HepG2 (cell line): Measurements from ENCODE around the gene RXFP1. TPM values are rescaled to one million over a fixed set of nuclear protein-coding genes. Genes with fewer than 3 reads are reported as not detected.

ENCODE experiments used
- ATAC-seq: fragments of 200-7000 bp; cut with Tn5 transposase; 3 replicates; pipeline ENCODE4 v1.9.1; 2020; ENCODE audit warnings: mild to moderate bottlenecking, moderate library complexity
- BruUV-seq: library from RNA; stranded (reverse); fragments of 400-500 nt; replicated peaks from 2 replicates; lab custom pipeline; 2021; lab: Mats Ljungman, UMichigan
- CTCF ChIA-PET: fragments of 300-600 bp; formaldehyde crosslinking; extraction: SDS; loops from one replicate; lab custom pipeline; 2021; ENCODE audit warnings: low total read pairs, inconsistent platforms, low intra/inter-chr PET ratio; lab: Yijun Ruan, JAX
- POLR2A ChIA-PET: fragments of 350-600 bp; sonication (Branson Sonifier 250); formaldehyde crosslinking; loops from one replicate; lab custom pipeline; 2020; ENCODE audit warnings: antibody characterized with exemption, inconsistent platforms; lab: Yijun Ruan, JAX
- DNase-seq: peaks from one replicate; pipeline ENCODE4 v3.0.0-alpha.2; 2015; ENCODE audit warnings: low spot score
- FAIRE-seq: peaks from 3 replicates; lab custom pipeline; 2011; peaks lifted over from hg19 to GRCh38; lab: Jason Lieb, UNC
- H2AFZ ChIP-seq: one replicate; pipeline ENCODE4 v1.6.1; 2011; ENCODE audit warnings: low read length, inconsistent platforms
- H3K27ac ChIP-seq: fragments of 300-600 bp; 3 replicates; pipeline ENCODE4 v1.8.0; 2011; ENCODE audit warnings: mixed run types, mild to moderate bottlenecking, mixed read lengths, low read length, inconsistent platforms; ENCODE audit not compliant: insufficient read depth; ENCODE audit errors: extremely low read length
- H3K27me3 ChIP-seq, 2 experiments: fragments of 200-600 bp in 1 of 2; 2 replicates in 1 of 2; 3 replicates in 1 of 2; pipeline versions ENCODE4 v1.6.0 to v1.8.0; 2011; ENCODE audit warnings: low read length in 2 of 2, mild to moderate bottlenecking in 2 of 2, moderate library complexity in 2 of 2, inconsistent platforms in 1 of 2; ENCODE audit not compliant: insufficient read depth in 2 of 2, control insufficient read depth in 1 of 2
- H3K36me3 ChIP-seq, 2 experiments: fragments of 200-600 bp in 1 of 2; replicated peaks in 1 of 2; 2 replicates in 1 of 2; 3 replicates in 1 of 2; pipeline versions ENCODE4 v1.5.1 to v1.8.0; 2011; ENCODE audit warnings: low read length in 2 of 2, inconsistent platforms in 1 of 2; ENCODE audit not compliant: insufficient read depth in 2 of 2, control insufficient read depth in 1 of 2
- H3K4me1 ChIP-seq: 2 replicates; pipeline ENCODE4 v1.5.1; 2012; ENCODE audit warnings: low read length, inconsistent platforms; ENCODE audit not compliant: insufficient read depth
- H3K4me2 ChIP-seq: 2 replicates; pipeline ENCODE4 v1.6.0; 2011; ENCODE audit warnings: low read depth, low read length, inconsistent platforms
- H3K4me3 ChIP-seq, 3 experiments: fragments of 200-600 bp in 1 of 3; sonication (generic), shearing (Covaris generic) in 1 of 3; replicated peaks in 1 of 3; 2 replicates each; pipeline ENCODE4 v1.5.1; 2011 to 2016; ENCODE audit warnings: low read length in 3 of 3, inconsistent platforms in 2 of 3, low read depth in 2 of 3, mild to moderate bottlenecking in 2 of 3, control low read depth in 1 of 3, mixed read lengths in 1 of 3; ENCODE audit not compliant: insufficient read depth in 1 of 3
- H3K79me2 ChIP-seq: one replicate; pipeline ENCODE4 v1.6.1; 2011; ENCODE audit warnings: low read length, inconsistent platforms; ENCODE audit not compliant: insufficient read depth
- H3K9ac ChIP-seq: 2 replicates; pipeline ENCODE4 v1.6.0; 2011; ENCODE audit warnings: mild to moderate bottlenecking, low read depth, low read length, inconsistent platforms; ENCODE audit not compliant: insufficient read depth
- H3K9me3 ChIP-seq: 2 replicates; pipeline ENCODE4 v1.5.1; 2012; ENCODE audit warnings: mild to moderate bottlenecking, low read length
- H4K20me1 ChIP-seq: 2 replicates; pipeline ENCODE4 v1.6.0; 2011; ENCODE audit warnings: inconsistent platforms, mild to moderate bottlenecking, low read length, moderate library complexity; ENCODE audit not compliant: insufficient read depth
- CBFB ChIP-seq: sonication (generic); formaldehyde crosslinking; IDR thresholded peaks from 2 replicates; pipeline ENCODE4 v1.4.0; 2020; ENCODE audit warnings: missing genetic modification reagents
- IKZF4 ChIP-seq: sonication (generic); formaldehyde crosslinking; IDR thresholded peaks from 2 replicates; pipeline ENCODE4 v1.5.1; 2020; ENCODE audit warnings: borderline replicate concordance, mild to moderate bottlenecking, low read depth, missing genetic modification reagents; ENCODE audit errors: not compliant biosample characterization
- KDM4B ChIP-seq: sonication (generic); formaldehyde crosslinking; IDR thresholded peaks from 2 replicates; pipeline ENCODE4 v1.4.0; 2020; ENCODE audit warnings: missing genetic modification reagents
- SMC3 ChIP-seq: IDR thresholded peaks from 2 replicates; pipeline ENCODE4 v1.6.1; 2011; ENCODE audit warnings: low read length, improper control_type of control experiment
- ZFY ChIP-seq: sonication (generic); formaldehyde crosslinking; IDR thresholded peaks from 2 replicates; pipeline ENCODE4 v1.4.0; 2020; ENCODE audit warnings: missing genetic modification reagents
- ZNF205 ChIP-seq: IDR thresholded peaks from 2 replicates; pipeline ENCODE4 v1.6.1; 2018; ENCODE audit warnings: missing biosample characterization, missing genetic modification reagents
- ZNF761 ChIP-seq: sonication (generic); formaldehyde crosslinking; conservative IDR thresholded peaks from 2 replicates; pipeline ENCODE4 v1.4.0; 2020; ENCODE audit warnings: mild to moderate bottlenecking, missing genetic modification reagents
- WGBS: methylation state at CpG from one replicate; pipeline ENCODE4 v1.1.6; 2017; ENCODE audit warnings: low lambda C conversion rate; 5-methylcytosine and 5-hydroxymethylcytosine counted together
- in situ Hi-C: cut with HindIII; loops from 2 replicates; pipeline ENCODE4 v1.10.0; 2017; ENCODE audit warnings: low pct_unique_long_range_greater_than_20kb; ENCODE audit not compliant: extremely low pct_ligation_motif_present
- intact Hi-C: fragments of 100-400 bp; cut with micrococcal nuclease; formaldehyde crosslinking; loops from one replicate; pipeline ENCODE4 v1.10.0; 2022; ENCODE audit not compliant: unreplicated experiment
- polyA plus RNA-seq, 8 experiments: library from polyadenylated mRNA; depleted of rRNA in 3 of 8; stranded (reverse) in 7 of 8; unstranded in 1 of 8; fragments of >200 nt; fragmentation: Illumina TruSeq in 4 of 8; extraction: Trizol in 4 of 8; gene quantifications; 2 replicates each; pipeline versions ENCODE4 v1.2.1 to v1.2.3, GENCODE V29; 2011 to 2016; ENCODE audit warnings: low read depth in 4 of 8, missing spikeins in 1 of 8, mixed read lengths in 1 of 8; ENCODE audit not compliant: insufficient read depth in 1 of 8
- total RNA-seq, 5 experiments: library from RNA; depleted of rRNA; stranded (reverse); fragments of >200 nt; fragmentation: Illumina TruSeq; extraction: Trizol; gene quantifications; 2 replicates each; pipeline ENCODE4 v1.2.3, GENCODE V29; 2016; ENCODE audit warnings: low read depth in 1 of 5
- TF ChIP-seq, protein P1 (sequence below): sonication (generic); formaldehyde crosslinking; IDR thresholded peaks from 2 replicates; pipeline ENCODE4 v1.5.0; 2020; ENCODE audit warnings: mild to moderate bottlenecking, missing genetic modification reagents, moderate library complexity
- TF ChIP-seq, protein P2 (sequence below): sonication (generic); formaldehyde crosslinking; IDR thresholded peaks from 2 replicates; pipeline ENCODE4 v1.5.1; 2020; ENCODE audit warnings: missing genetic modification reagents, mild to moderate bottlenecking, borderline replicate concordance

The RXFP1 gene
- total and polyA plus RNA-seq, 2 of the 13 experiments (the other 11 are each of a cell fraction or from before 2014, with no cell fraction given): not detected

- TF ChIP-seq, protein P1, sequence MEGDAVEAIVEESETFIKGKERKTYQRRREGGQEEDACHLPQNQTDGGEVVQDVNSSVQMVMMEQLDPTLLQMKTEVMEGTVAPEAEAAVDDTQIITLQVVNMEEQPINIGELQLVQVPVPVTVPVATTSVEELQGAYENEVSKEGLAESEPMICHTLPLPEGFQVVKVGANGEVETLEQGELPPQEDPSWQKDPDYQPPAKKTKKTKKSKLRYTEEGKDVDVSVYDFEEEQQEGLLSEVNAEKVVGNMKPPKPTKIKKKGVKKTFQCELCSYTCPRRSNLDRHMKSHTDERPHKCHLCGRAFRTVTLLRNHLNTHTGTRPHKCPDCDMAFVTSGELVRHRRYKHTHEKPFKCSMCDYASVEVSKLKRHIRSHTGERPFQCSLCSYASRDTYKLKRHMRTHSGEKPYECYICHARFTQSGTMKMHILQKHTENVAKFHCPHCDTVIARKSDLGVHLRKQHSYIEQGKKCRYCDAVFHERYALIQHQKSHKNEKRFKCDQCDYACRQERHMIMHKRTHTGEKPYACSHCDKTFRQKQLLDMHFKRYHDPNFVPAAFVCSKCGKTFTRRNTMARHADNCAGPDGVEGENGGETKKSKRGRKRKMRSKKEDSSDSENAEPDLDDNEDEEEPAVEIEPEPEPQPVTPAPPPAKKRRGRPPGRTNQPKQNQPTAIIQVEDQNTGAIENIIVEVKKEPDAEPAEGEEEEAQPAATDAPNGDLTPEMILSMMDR: peak; percentile 75
- TF ChIP-seq SMC3 (peak; percentile 78), IKZF4 (CRISPR knock-in tag) (no peak)
Observed at GRCh38 chr4:158624889-158625478, 103.3 kb downstream of the RXFP1 start (continued).

DNA sequence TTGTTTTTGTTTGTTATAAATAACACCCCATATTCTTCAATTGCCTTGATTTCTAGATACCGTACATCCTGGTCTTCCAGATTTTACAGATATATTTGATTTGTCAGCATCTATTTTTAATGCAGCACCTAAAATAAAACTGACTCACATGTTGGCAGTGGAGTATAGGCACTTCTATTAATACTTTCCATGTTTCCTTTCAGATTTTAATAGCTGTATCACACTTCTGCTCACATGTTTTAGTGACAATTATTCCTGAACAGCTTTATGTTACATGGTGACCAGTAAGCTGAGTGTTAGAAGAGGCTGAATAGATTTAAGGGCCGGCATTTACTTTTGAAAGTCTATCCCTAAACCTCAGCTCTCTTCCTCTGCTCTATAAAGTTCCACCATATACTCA lies 103.9 kb downstream of the RXFP1 start:
- no peak overlapping the region for H3K27ac ChIP-seq
- ATAC-seq (no peak), DNase-seq (no peak)
- CTCF ChIA-PET: interaction anchor here (1.7 to 1.8 kb wide), 2 partner anchors 365 to 372 kb away, joined by 10 to 22 read pairs; no protein-coding TSS in a partner anchor
- TF ChIP-seq ZNF761 (CRISPR knock-in tag): no peak
- no peak for TF ChIP-seq KDM4B (CRISPR knock-in tag)
- TF ChIP-seq, protein P2, sequence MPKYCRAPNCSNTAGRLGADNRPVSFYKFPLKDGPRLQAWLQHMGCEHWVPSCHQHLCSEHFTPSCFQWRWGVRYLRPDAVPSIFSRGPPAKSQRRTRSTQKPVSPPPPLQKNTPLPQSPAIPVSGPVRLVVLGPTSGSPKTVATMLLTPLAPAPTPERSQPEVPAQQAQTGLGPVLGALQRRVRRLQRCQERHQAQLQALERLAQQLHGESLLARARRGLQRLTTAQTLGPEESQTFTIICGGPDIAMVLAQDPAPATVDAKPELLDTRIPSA (CRISPR knock-in tag): no peak
- TF ChIP-seq CBFB (CRISPR knock-in tag): no peak
- no peak for TF ChIP-seq ZFY
- no peak for TF ChIP-seq ZNF205
- TF ChIP-seq, all 625 proteins: peak for 0
- no TSS peak for BruUV-seq
- Histone ChIP-seq H3K27me3 (no peaks in the 10 kb centered on the region; a peak in 1 of 5 replicates), H2AFZ (no peak overlapping the region), H3K4me1 (no peaks in the 10 kb centered on the region), H4K20me1 (no peaks in the 10 kb centered on the region), H3K79me2 (no peaks in the 10 kb centered on the region), H3K36me3 (no peaks in the 10 kb centered on the region), H3K4me2 (no peak overlapping the region), H3K9me3 (no peaks in the 10 kb centered on the region), H3K4me3 (no peak overlapping the region), H3K9ac (no peak overlapping the region)
- intact Hi-C loops (loop anchor here (1.0 to 2.0 kb wide), 3 partner anchors 129 to 372 kb away; no protein-coding TSS in a partner anchor), in situ Hi-C loops (no loop called here)
- POLR2A ChIA-PET: no interaction called here
- 0% methylated on average over 2 of the region's 2 CpGs for WGBS
- FAIRE-seq: no peak
